ENCODE measurements around the gene LRRC4.
A peak's percentile ranks its signal among the peaks of the same experiment; 100 is the strongest.

Gene LRRC4

GRCh38 chr7:128031901-128032604, 816 bp upstream of the LRRC4 start:
- DNase-seq = no peak

GRCh38 chr7:128030263-128030653, 979 bp downstream of the LRRC4 start:
- no peak for DNase-seq

- no peak for DNase-seq
These were observed 1.7 kb downstream of the LRRC4 start for GRCh38 chr7:128029405-128029995.

GRCh38 chr7:128027485-128027980, 3.7 kb downstream of the LRRC4 start:
- no peak for DNase-seq

DNA sequence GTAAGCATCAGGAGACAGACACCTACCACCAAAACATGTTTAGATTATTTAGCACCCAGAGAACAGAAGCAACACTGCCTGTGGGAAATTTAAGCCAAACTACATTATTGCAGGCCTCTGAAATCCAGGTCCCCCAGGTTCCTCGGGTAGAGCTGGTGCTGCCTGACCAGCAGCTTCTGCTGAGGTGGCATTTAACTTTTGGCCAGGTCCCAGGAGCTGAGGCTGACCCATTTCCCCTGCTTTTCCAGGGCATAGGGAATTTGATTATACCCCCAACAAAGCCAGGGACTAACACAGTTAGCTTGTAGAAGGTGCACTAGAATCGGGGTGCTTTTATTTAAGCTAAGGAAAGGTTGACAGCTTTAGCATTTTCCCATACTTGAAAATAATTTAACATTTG, 4.7 kb downstream of the LRRC4 start:
- no peak for DNase-seq

GRCh38 chr7:128025819-128026218, 5.4 kb downstream of the LRRC4 start:
- DNase-seq = no peak

DNA sequence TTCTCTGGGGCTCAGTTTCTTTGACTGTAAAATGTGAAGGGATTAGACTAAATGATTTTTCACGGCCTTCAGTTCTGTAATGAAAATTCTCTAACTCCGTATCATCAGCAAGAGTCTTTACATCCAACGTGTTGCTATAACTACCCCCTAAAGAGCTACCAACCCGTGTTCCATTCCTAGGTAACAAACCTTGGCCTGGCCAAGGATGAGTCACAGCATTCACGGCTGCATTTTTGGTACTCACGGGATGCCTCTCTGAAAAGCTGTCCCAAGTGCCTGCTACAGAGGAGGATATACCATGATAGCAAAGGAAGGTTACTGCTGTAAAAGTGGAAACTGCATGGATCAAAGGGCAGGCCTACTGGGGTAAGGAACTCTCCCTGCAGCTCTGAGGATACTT, 5.9 kb downstream of the LRRC4 start:
- DNase-seq = no peak

- DNase-seq = no peak
These were observed 7.1 kb downstream of the LRRC4 start for GRCh38 chr7:128024151-128024550.

DNA sequence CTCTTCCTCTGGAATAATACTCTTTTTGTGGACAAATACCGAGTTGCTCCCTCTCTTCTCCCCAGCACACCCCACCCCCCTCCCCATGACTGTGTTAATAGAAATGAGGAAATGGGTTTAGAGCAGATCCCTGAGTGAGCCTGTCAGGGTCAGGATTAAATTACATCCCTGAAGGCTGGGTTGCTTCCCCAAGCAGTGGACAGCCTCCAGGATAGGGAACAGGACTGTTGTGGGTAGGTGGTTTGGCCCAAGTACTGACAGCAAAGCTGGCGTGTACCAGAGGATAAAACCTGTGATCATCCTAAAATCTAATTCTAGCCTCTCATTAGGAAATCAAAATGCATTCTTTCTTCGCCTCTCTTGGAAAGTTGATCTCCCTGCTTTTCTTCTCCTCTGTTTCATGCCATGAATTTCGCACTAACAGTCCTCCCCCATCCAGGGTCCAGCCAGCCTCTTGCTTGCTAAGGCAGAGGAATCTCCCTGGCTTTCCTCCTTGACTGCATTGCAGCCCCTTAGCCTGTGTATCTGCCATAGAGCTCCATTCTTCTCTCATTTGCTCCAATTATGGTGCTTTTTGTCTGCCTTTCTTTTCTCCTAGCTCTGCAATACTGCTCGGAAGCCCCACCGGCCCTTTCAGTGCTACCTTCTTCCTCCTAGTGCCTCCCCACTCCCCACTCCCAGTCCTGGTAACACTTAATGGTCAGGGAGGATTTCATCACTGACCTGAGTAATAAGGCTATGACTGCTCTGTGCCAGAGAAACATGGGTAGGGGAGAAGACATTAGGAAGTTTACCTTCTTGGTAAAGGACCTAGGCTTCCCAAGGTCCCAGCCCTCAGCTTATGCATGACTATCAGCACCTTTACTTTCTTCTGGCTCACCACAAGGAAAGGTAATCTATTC, 8.4 kb downstream of the LRRC4 start:
- no peak for DNase-seq

GRCh38 chr7:128021366-128021765, 9.9 kb downstream of the LRRC4 start:
- no peak for DNase-seq

DNA sequence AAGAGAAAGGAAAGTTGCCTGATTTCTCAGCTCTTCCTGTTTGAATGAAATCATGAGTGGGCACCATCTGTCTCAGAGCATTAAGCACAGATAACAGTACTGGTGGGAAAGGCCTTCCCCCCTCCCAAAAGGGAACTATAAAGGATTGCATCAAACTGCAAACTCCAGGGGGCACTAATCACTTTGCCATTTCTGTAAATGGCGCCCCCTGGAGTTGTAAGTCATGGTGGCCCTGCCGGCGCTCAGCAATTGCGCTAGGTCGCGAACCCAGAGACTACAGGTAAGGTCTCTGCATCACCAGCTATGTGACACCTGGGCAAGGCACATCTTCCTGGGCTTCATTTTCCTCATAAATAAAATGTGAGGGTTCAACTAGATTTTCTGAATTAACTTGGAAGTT, 11.1 kb downstream of the LRRC4 start:
- DNase-seq = no peak

DNA sequence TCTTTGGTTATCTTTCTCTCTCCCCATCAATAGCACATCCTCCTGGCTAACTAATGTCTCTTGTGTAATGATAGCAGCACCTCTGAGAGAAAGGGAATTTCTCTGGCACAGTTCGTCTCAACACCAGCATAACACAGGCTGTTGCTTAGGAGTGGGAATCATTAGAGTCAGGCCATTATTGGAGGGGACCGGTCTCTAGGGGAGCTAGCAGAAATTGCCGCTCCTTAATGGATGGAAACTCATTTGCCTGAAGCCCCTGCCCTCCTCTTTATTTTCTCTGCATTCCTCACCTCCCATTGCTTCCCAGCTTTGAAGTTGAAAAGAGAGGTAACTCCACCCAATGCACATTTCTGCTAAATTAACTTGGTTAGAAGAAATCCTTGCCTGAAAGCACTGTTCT, 11.9 kb downstream of the LRRC4 start:
- DNase-seq = no peak

- DNase-seq = peak; percentile 77 to 93
These were observed 13.1 kb downstream of the LRRC4 start for GRCh38 chr7:128017862-128018845.

DNA sequence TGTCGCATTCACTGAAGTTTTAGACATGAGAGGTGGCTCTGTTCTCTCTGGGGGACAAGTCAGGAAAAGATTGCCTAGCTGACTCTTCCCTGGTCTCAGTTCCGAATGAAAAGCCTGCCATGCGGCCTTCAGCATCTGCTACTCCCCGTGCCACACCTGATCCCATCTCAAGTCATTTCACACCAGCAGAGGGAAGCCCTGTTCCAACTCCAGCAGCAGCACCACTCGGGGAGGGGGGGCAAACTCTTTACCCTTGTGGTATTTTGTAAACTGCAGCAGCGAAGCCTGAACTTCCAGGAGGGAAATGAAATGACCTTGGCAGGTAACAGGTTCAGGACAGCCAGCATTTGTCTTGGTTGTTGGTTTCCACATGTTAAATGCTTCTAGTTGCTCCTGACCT, 13.8 kb downstream of the LRRC4 start:
- DNase-seq = no peak

DNA sequence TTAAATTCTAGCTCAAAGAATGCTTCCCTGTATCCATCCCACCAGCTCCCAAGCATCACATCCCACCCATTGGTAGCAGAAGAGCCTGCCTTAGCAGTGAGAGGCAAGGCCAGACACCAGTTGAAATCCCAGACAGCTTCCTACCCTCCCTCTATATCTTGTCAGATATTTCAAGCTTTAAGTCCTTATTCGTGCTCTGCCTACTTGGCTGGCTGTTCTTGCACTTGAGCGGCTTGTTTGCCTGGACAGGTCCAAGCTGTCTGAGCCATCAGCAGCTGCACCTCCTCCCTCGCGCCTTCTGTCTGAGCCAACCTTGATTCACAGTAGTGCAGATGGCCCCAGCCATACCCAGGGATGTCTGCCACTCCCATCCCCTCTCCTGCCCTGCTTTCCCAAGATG, 16.4 kb downstream of the LRRC4 start:
- DNase-seq = no peak

DNA sequence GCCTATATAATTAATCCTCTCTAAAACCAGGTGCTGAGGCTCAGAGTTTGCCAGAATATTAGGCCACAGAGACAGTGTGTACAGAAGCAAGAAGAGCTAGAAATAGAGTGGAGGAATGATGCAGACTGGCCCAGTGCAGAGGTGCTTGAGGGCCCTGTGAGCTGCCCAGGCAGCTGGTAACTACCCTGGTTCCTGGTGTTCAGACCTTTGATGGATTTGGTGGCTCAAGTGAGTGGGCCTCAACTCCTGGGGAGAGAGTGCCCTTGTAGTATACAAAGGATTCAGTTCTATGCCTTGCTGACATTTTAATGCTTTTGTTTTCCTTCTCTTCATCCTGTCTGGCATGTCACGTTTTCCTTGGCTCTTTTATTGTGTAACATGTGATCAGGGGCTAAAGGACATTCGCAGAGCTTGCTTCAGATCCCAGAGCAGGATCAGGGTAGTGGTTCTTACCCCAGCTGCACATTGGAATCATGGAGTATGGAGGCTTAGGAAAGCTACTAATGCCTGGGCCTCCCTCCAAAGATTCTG, 20.0 kb downstream of the LRRC4 start:
- DNase-seq = no peak

GRCh38 chr7:128010391-128011127, 20.7 kb downstream of the LRRC4 start:
- DNase-seq = no peak

GRCh38 chr7:128008744-128009143, 22.5 kb downstream of the LRRC4 start:
- no peak for DNase-seq

GRCh38 chr7:128008141-128008540, 23.1 kb downstream of the LRRC4 start:
- DNase-seq = no peak

GRCh38 chr7:128007303-128007680, 23.9 kb downstream of the LRRC4 start:
- no peak for DNase-seq

DNA sequence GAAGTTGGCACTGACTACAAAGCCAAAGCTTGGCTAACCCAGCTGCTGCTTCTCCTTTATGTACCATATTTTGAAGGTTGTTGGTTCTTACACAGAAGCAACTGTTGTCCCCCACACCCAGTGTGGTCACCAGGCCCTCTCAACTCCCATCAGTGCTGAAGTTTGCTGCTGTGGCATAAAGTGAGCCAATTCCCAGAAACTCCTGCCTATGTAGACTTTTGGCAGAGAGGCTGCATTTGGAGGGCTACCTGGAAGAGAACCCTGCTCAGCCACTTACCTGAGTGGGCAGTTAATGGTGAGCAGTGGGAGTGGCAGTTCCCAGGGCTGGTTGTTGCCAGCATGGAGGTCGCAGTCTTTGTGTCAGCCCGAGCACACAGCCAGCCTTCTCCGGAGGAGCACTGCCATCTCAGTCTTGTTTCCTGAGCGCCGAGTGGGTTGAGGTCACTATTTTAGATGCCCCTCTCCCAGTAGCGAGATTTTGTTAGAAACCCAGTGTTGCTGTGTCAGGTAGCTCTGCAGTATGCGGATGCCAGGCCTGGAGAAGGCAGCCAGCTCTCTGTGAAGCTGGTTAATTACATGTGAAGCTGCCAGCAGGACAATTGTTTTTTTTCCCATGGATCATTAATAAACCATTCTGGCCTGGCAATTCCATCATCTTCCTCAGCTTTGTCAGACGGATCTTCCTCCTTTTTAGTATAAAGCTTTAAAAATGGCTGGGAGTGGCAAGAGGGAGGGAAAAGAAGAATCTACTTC, 24.5 kb downstream of the LRRC4 start:
- no peak for DNase-seq
